Measurements from ENCODE around the gene RFLNA.

GRCh38 chr12:124348659-124349380, 53.9 kb downstream of the RFLNA start:
- no peak for TF ChIP-seq CTCF (IDR thresholded peaks at IDR 0.05)
- TF ChIP-seq POLR2A (IDR thresholded peaks at IDR 0.05): no peak
